Measurements from ENCODE around the gene PSMD8. TPM values are rescaled to one million over a fixed set of nuclear protein-coding genes. Genes with fewer than 3 reads are reported as not detected.
"Not testable (repeated sequence)": the region's sequence is repeated elsewhere in the genome, so short reads cannot be mapped to it uniquely, and the experiment has no call there.

Gene PSMD8
- 240 and 269 TPM in 2 replicates for total RNA-seq

- peak; percentile 97 to 98 for DNase-seq (ENCODE audit: low read depth in 2 of 2)
Measured at GRCh38 chr19:38374332-38375097, at the start of gene PSMD8. Gene PSMD8, plus strand, starts transcription at chr19:38374571. Its CDS starts 31 bp downstream, at chr19:38374602.

GRCh38 chr19:38326591-38326990 lies 47.8 kb upstream of the PSMD8 start:
- no peak for DNase-seq (ENCODE audit: low read depth in 2 of 2)

- no peak for DNase-seq (ENCODE audit: low read depth in 2 of 2)
Measured at GRCh38 chr19:38329651-38330050, 44.7 kb upstream of the PSMD8 start.

GRCh38 chr19:38331728-38332127 lies 42.6 kb upstream of the PSMD8 start:
- no peak for DNase-seq (ENCODE audit: low read depth in 2 of 2)

- DNase-seq (ENCODE audit: low read depth in 2 of 2): no peak
Measured at GRCh38 chr19:38333245-38333644, 41.1 kb upstream of the PSMD8 start.

- DNase-seq (ENCODE audit: low read depth in 2 of 2): peak in 1 of 2 donors; percentile 95
Measured at GRCh38 chr19:38335949-38336637, 38.3 kb upstream of the PSMD8 start.

- peak in 1 of 2 donors; percentile 90 for DNase-seq (ENCODE audit: low read depth in 2 of 2)
Measured at GRCh38 chr19:38336638-38337359, 37.6 kb upstream of the PSMD8 start.

GRCh38 chr19:38337360-38337653 lies 37.1 kb upstream of the PSMD8 start:
- no peak for DNase-seq (ENCODE audit: low read depth in 2 of 2)

- not testable (repeated sequence) for DNase-seq (ENCODE audit: low read depth in 2 of 2)
Measured at GRCh38 chr19:38339011-38339410, 35.4 kb upstream of the PSMD8 start.

- DNase-seq (ENCODE audit: low read depth in 2 of 2): no peak
Measured at GRCh38 chr19:38340927-38341326, 33.4 kb upstream of the PSMD8 start.

GRCh38 chr19:38346837-38347236 lies 27.5 kb upstream of the PSMD8 start:
- no peak for DNase-seq (ENCODE audit: low read depth in 2 of 2)

- no peak for DNase-seq (ENCODE audit: low read depth in 2 of 2)
Measured at GRCh38 chr19:38350883-38351282, 23.5 kb upstream of the PSMD8 start.

- no peak for DNase-seq (ENCODE audit: low read depth in 2 of 2)
Measured at GRCh38 chr19:38351865-38352395, 22.4 kb upstream of the PSMD8 start.

GRCh38 chr19:38352611-38353010 lies 21.8 kb upstream of the PSMD8 start:
- DNase-seq (ENCODE audit: low read depth in 2 of 2): no peak

- DNase-seq (ENCODE audit: low read depth in 2 of 2): no peak
Measured at GRCh38 chr19:38355728-38356725, 18.3 kb upstream of the PSMD8 start.

GRCh38 chr19:38358071-38358470 lies 16.3 kb upstream of the PSMD8 start:
- DNase-seq (ENCODE audit: low read depth in 2 of 2): no peak

GRCh38 chr19:38359242-38360021 lies 14.9 kb upstream of the PSMD8 start:
- no peak for DNase-seq (ENCODE audit: low read depth in 2 of 2)

GRCh38 chr19:38360351-38360750 lies 14.0 kb upstream of the PSMD8 start:
- no peak for DNase-seq (ENCODE audit: low read depth in 2 of 2)

- no peak for DNase-seq (ENCODE audit: low read depth in 2 of 2)
Measured at GRCh38 chr19:38360839-38361631, 13.3 kb upstream of the PSMD8 start.
